BE2C (cell line): ENCODE measurements around the gene PLBD1.

Experiments
- DNase-seq: peaks from one replicate; pipeline ENCODE4 v3.0.0-alpha.2; 2020
- H3K27me3 ChIP-seq: fragments of 250-450 bp; sonication (Bioruptor Pico); 2 replicates; pipeline ENCODE4 v1.5.1; 2020; ENCODE audit warnings: mild to moderate bottlenecking
- H3K36me3 ChIP-seq: fragments of 250-450 bp; sonication (Bioruptor Pico); 2 replicates; pipeline ENCODE4 v1.5.1; 2020; ENCODE audit warnings: mild to moderate bottlenecking
- H3K4me1 ChIP-seq: fragments of 250-450 bp; sonication (Bioruptor Pico); 2 replicates; pipeline ENCODE4 v1.5.1; 2020
- H3K4me3 ChIP-seq: 2 replicates; pipeline ENCODE4 v1.5.1; 2011; ENCODE audit warnings: low read depth, low read length
- H3K9me3 ChIP-seq: fragments of 250-450 bp; sonication (Bioruptor Pico); 2 replicates; pipeline ENCODE4 v1.5.1; 2020
- CTCF ChIP-seq: IDR thresholded peaks from 2 replicates; pipeline ENCODE4 v1.5.1; 2012; ENCODE audit warnings: mild to moderate bottlenecking, low read depth, low read length

PLBD1 gene

GRCh38 chr12:14510574-14510973 lies 57.1 kb downstream of the PLBD1 start:
- Histone ChIP-seq H3K36me3 (peaks cover 5% of the 10 kb centered on the region), H3K27me3 (no peaks in the 10 kb centered on the region), H3K9me3 (no peaks in the 10 kb centered on the region), H3K4me1 (no peaks in the 10 kb centered on the region), H3K4me3 (no peak overlapping the region)
- no peak for TF ChIP-seq CTCF
- DNase-seq: no peak

- Histone ChIP-seq H3K9me3 (no peaks in the 10 kb centered on the region), H3K4me1 (no peaks in the 10 kb centered on the region), H3K4me3 (no peak overlapping the region), H3K36me3 (peaks cover 22% of the 10 kb centered on the region), H3K27me3 (no peaks in the 10 kb centered on the region)
- no peak for DNase-seq
- no peak for TF ChIP-seq CTCF
Observed at GRCh38 chr12:14505626-14506596, 61.8 kb downstream of the PLBD1 start.

- no peaks in the 10 kb centered on the region for H3K4me1 ChIP-seq
- no peak for TF ChIP-seq CTCF
- H3K4me3 ChIP-seq: no peak overlapping the region
- DNase-seq: no peak
- H3K36me3 ChIP-seq: peaks cover 59% of the 10 kb centered on the region
- H3K27me3 ChIP-seq: no peaks in the 10 kb centered on the region
- H3K9me3 ChIP-seq: no peaks in the 10 kb centered on the region
Observed at GRCh38 chr12:14495326-14495725, 72.4 kb downstream of the PLBD1 start.

GRCh38 chr12:14482886-14483285 lies 84.8 kb downstream of the PLBD1 start:
- Histone ChIP-seq H3K4me1 (no peaks in the 10 kb centered on the region; the same call in 1 of the 2 replicates), H3K27me3 (no peaks in the 10 kb centered on the region), H3K9me3 (no peaks in the 10 kb centered on the region), H3K4me3 (no peak overlapping the region), H3K36me3 (peaks cover 64% of the 10 kb centered on the region)
- no peak for DNase-seq
- no peak for TF ChIP-seq CTCF

- no peak for DNase-seq
- no peaks in the 10 kb centered on the region for H3K27me3 ChIP-seq
- no peak overlapping the region for H3K4me3 ChIP-seq
- H3K9me3 ChIP-seq: no peaks in the 10 kb centered on the region
- peaks cover 59% of the 10 kb centered on the region for H3K36me3 ChIP-seq
- no peaks in the 10 kb centered on the region; the same call in 1 of the 2 replicates for H3K4me1 ChIP-seq
- TF ChIP-seq CTCF: no peak
Observed at GRCh38 chr12:14482361-14482760, 85.3 kb downstream of the PLBD1 start.

GRCh38 chr12:14481201-14481600 lies 86.5 kb downstream of the PLBD1 start:
- TF ChIP-seq CTCF: no peak
- DNase-seq: no peak
- Histone ChIP-seq H3K27me3 (no peaks in the 10 kb centered on the region), H3K4me3 (no peak overlapping the region), H3K4me1 (no peaks in the 10 kb centered on the region; the same call in 1 of the 2 replicates), H3K36me3 (peaks cover 52% of the 10 kb centered on the region), H3K9me3 (no peaks in the 10 kb centered on the region)
